HG03280 (cell line): ENCODE results near the gene PDE6C.

Source experiments
- ATAC-seq: cut with Tn5 transposase; IDR thresholded peaks from one replicate; pipeline ENCODE4 v1.9.1; 2021; ENCODE audit warnings: mild to moderate bottlenecking, moderate library complexity; ENCODE audit not compliant: unreplicated experiment

PDE6C gene

GRCh38 chr10:93593749-93594148 lies 18.6 kb upstream of the PDE6C start:
- ATAC-seq = no peak

GRCh38 chr10:93594518-93594917 lies 17.8 kb upstream of the PDE6C start:
- ATAC-seq = no peak

GRCh38 chr10:93595378-93596161 lies 16.8 kb upstream of the PDE6C start:
- no peak for ATAC-seq

- no peak for ATAC-seq
Observed at GRCh38 chr10:93596539-93596938, 15.8 kb upstream of the PDE6C start.

GRCh38 chr10:93597075-93597599 lies 15.2 kb upstream of the PDE6C start:
- no peak for ATAC-seq

GRCh38 chr10:93598157-93598556 lies 14.2 kb upstream of the PDE6C start:
- ATAC-seq = no peak

- no peak for ATAC-seq
Observed at GRCh38 chr10:93599335-93599734, 13.0 kb upstream of the PDE6C start.

GRCh38 chr10:93599778-93600177 lies 12.6 kb upstream of the PDE6C start:
- ATAC-seq = no peak

- no peak for ATAC-seq
Observed at GRCh38 chr10:93600446-93601145, 11.7 kb upstream of the PDE6C start.

GRCh38 chr10:93601146-93601773 lies 11.1 kb upstream of the PDE6C start, which contains the start of gene RBP4:
Gene RBP4, minus strand, starts transcription at chr10:93601235. Its CDS starts 207 bp downstream, at chr10:93601028.
- ATAC-seq = no peak

GRCh38 chr10:93601774-93602162 lies 10.6 kb upstream of the PDE6C start:
- no peak for ATAC-seq

- ATAC-seq = no peak
Observed at GRCh38 chr10:93603023-93603422, 9.3 kb upstream of the PDE6C start.

- no peak for ATAC-seq
Observed at GRCh38 chr10:93604146-93604545, 8.2 kb upstream of the PDE6C start.

GRCh38 chr10:93608421-93608820 lies 3.9 kb upstream of the PDE6C start:
- ATAC-seq = no peak

GRCh38 chr10:93613126-93613525 lies 789 bp downstream of the PDE6C start:
- no peak for ATAC-seq

- ATAC-seq = no peak
Observed at GRCh38 chr10:93614101-93614825, 1.9 kb downstream of the PDE6C start.

- ATAC-seq = no peak
Observed at GRCh38 chr10:93615576-93616235, 3.4 kb downstream of the PDE6C start.

- no peak for ATAC-seq
Observed at GRCh38 chr10:93620925-93621324, 8.6 kb downstream of the PDE6C start.

- ATAC-seq = peak; percentile 48
Observed at GRCh38 chr10:93622942-93623341, 10.6 kb downstream of the PDE6C start.

GRCh38 chr10:93628858-93629257 lies 16.5 kb downstream of the PDE6C start:
- ATAC-seq = no peak
